K562 (cell line): Measurements from ENCODE around the gene PSD4. TPM values are rescaled to one million over a fixed set of nuclear protein-coding genes. Genes with fewer than 3 reads are reported as not detected.
A peak's percentile ranks its signal among the peaks of the same experiment; 100 is the strongest.

Experiments used
- ADNP ChIP-seq: fragments of 200-800 bp; sonication (Bioruptor generic); IDR thresholded peaks from 2 replicates; pipeline ENCODE4 v1.6.1; 2016; ENCODE audit warnings: missing genetic modification characterization, missing compliant biosample characterization
- CCNT2 ChIP-seq: IDR thresholded peaks from 2 replicates; pipeline ENCODE4 v1.6.1; 2011; ENCODE audit warnings: borderline replicate concordance, low read depth, mild to moderate bottlenecking, moderate library complexity, mixed read lengths, low read length; ENCODE audit not compliant: insufficient read length; ENCODE audit errors: extremely low read depth
- EGR1 ChIP-seq: fragments of 450-650 bp; conservative IDR thresholded peaks from 2 replicates; pipeline ENCODE4 v1.6.1; 2017; ENCODE audit warnings: mild to moderate bottlenecking
- GTF2F1 ChIP-seq: IDR thresholded peaks from 2 replicates; pipeline ENCODE4 v1.6.1; 2011; ENCODE audit warnings: low read depth, low read length, improper control_type of control experiment
- LCOR ChIP-seq: sonication (generic); formaldehyde crosslinking; IDR thresholded peaks from 2 replicates; pipeline ENCODE4 v1.8.0; 2022; ENCODE audit warnings: mild to moderate bottlenecking, missing genetic modification reagents
- MEF2A ChIP-seq: IDR thresholded peaks from 2 replicates; pipeline ENCODE4 v1.6.1; 2011; ENCODE audit warnings: low read depth, mild to moderate bottlenecking, low read length, moderate library complexity; ENCODE audit not compliant: control insufficient read depth
- NCOA2 ChIP-seq, 2 experiments: fragments of 450-650 bp; IDR thresholded peaks; 2 replicates each; pipeline ENCODE4 v1.6.1; 2018; ENCODE audit warnings: mild to moderate bottlenecking in 2 of 2, moderate library complexity in 1 of 2; ENCODE audit not compliant: partially characterized antibody in 2 of 2
- SAP30 ChIP-seq: fragments of 200-600 bp; sonication (generic); IDR thresholded peaks from 2 replicates; pipeline ENCODE4 v1.6.1; 2012; ENCODE audit warnings: borderline replicate concordance, low read depth, mild to moderate bottlenecking, moderate library complexity, low read length, control low read depth, inconsistent platforms; ENCODE audit not compliant: insufficient read depth, poor library complexity, severe bottlenecking
- SMARCA5 ChIP-seq: fragments of 450-650 bp; IDR thresholded peaks from 2 replicates; pipeline ENCODE4 v1.6.1; 2016
- SMARCE1 ChIP-seq: fragments of 450-650 bp; IDR thresholded peaks from 2 replicates; pipeline ENCODE4 v1.7.1; 2016; ENCODE audit warnings: mild to moderate bottlenecking
- STAT5B ChIP-seq: fragments of 250-450 bp; sonication (Bioruptor Pico); IDR thresholded peaks from 2 replicates; pipeline ENCODE4 v1.8.0; 2021; ENCODE audit warnings: mild to moderate bottlenecking, inconsistent platforms
- WHSC1 ChIP-seq: IDR thresholded peaks from one replicate; pipeline ENCODE4 v1.6.1; 2012; ENCODE audit warnings: low read length, control low read depth, inconsistent platforms
- ZNF384 ChIP-seq: IDR thresholded peaks from 2 replicates; pipeline ENCODE4 v1.6.1; 2012; ENCODE audit warnings: low read depth, low read length, improper control_type of control experiment
- polyA plus RNA-seq, 8 experiments: library from polyadenylated mRNA; depleted of rRNA in 4 of 8; stranded (reverse) in 5 of 8; unstranded in 3 of 8; fragments of >200 nt; fragmentation: Nextera tagmentation in 2 of 8; fragmentation: Illumina TruSeq in 1 of 8; extraction: Ambion mirVana in 2 of 8; extraction: Trizol in 1 of 8; gene quantifications; 2 replicates each; pipeline versions ENCODE4 v1.2.1 to v1.2.3, GENCODE V29; 2011 to 2014; ENCODE audit warnings: inconsistent platforms in 1 of 8, missing spikeins in 1 of 8
- total RNA-seq, 7 experiments: library from RNA; depleted of rRNA in 6 of 7; stranded (reverse); fragments of >200 nt in 6 of 7; fragmentation: Illumina TruSeq in 2 of 7; extraction: Trizol in 2 of 7; gene quantifications; 2 replicates each; pipeline versions ENCODE4 v1.2.1 to v1.2.3, GENCODE V29; 2011 to 2021; ENCODE audit warnings: low replicate concordance in 1 of 7
- TF ChIP-seq, protein P1 (sequence below): fragments of 450-650 bp; IDR thresholded peaks from 2 replicates; pipeline ENCODE4 v1.7.1; 2018; ENCODE audit warnings: mild to moderate bottlenecking, low read depth; ENCODE audit not compliant: partially characterized antibody
- TF ChIP-seq, protein P2 (sequence below): fragments of 450-650 bp; formaldehyde crosslinking; IDR thresholded peaks from 2 replicates; pipeline ENCODE4 v1.4.0; 2022; ENCODE audit warnings: missing genetic modification characterization
- TF ChIP-seq, protein P3 (sequence below), 2 experiments: fragments of 450-650 bp in 1 of 2; sonication (generic) in 1 of 2; formaldehyde crosslinking; conservative IDR thresholded peaks; 2 replicates each; pipeline versions ENCODE4 v1.4.0 to v1.8.1; 2020 to 2022; ENCODE audit warnings: mild to moderate bottlenecking in 1 of 2, missing genetic modification reagents in 1 of 2
- TF ChIP-seq, protein P4 (sequence below): sonication (generic); formaldehyde crosslinking; IDR thresholded peaks from 2 replicates; pipeline ENCODE4 v1.8.1; 2023; ENCODE audit warnings: mild to moderate bottlenecking, missing genetic modification reagents
- TF ChIP-seq, protein P5 (sequence below): fragments of 250-450 bp; sonication (Bioruptor Pico); IDR thresholded peaks from 2 replicates; pipeline ENCODE4 v1.5.0; 2021

The PSD4 gene
- total and polyA plus RNA-seq, 9 of the 15 experiments (the other 6 are each of a cell fraction or from before 2014, with no cell fraction given): 0.46 to 54.0 (median 20.8) TPM

DNA sequence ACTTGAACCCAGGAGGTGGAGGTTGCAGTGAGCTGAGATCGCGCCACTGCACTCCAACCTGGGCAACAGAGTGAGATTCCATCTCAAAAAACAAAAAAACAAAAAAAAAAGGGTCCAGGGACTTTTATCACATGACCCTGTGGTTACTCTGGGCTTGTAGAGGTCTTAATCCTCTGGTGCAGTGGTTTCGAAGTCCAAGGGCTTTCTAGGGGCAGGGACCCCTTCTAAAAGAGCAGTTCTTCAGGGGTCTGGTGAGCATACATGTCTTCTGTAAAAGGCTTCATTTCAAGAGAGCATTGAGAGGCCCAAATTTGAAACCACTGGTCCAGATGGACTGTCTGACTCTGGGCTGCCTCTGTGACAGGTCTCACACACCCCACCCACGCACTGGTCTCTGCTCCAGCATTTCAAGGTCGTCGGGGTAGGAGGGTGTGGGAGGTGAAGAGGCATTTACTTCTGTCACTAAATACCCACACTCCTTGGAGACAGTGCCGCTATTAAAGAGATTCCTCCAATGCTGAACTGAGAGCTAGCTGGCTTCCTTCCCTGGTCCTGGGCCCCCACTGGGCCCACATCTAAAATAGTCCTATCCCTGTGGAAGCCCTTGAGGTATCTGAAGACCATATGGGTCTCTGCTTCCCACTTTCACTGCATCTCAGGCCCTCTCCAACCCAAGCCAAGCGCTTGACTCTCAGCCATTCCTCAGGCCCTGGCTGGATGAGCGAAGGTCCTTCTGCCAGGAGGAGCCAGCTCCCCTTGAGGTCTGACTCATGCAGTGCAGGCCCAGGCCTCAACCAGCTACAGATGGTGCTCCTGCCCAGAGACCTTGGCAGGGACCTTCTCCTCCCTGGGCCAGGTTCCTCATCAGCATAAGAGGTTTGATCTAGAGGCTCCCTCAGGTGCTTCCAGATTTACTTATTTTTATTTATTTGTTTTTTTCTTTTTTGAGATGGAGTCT is 60.1 kb downstream of the PSD4 start (continued):
- TF ChIP-seq, protein P1, sequence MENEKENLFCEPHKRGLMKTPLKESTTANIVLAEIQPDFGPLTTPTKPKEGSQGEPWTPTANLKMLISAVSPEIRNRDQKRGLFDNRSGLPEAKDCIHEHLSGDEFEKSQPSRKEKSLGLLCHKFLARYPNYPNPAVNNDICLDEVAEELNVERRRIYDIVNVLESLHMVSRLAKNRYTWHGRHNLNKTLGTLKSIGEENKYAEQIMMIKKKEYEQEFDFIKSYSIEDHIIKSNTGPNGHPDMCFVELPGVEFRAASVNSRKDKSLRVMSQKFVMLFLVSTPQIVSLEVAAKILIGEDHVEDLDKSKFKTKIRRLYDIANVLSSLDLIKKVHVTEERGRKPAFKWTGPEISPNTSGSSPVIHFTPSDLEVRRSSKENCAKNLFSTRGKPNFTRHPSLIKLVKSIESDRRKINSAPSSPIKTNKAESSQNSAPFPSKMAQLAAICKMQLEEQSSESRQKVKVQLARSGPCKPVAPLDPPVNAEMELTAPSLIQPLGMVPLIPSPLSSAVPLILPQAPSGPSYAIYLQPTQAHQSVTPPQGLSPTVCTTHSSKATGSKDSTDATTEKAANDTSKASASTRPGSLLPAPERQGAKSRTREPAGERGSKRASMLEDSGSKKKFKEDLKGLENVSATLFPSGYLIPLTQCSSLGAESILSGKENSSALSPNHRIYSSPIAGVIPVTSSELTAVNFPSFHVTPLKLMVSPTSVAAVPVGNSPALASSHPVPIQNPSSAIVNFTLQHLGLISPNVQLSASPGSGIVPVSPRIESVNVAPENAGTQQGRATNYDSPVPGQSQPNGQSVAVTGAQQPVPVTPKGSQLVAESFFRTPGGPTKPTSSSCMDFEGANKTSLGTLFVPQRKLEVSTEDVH: no peak
- TF ChIP-seq, protein P2, sequence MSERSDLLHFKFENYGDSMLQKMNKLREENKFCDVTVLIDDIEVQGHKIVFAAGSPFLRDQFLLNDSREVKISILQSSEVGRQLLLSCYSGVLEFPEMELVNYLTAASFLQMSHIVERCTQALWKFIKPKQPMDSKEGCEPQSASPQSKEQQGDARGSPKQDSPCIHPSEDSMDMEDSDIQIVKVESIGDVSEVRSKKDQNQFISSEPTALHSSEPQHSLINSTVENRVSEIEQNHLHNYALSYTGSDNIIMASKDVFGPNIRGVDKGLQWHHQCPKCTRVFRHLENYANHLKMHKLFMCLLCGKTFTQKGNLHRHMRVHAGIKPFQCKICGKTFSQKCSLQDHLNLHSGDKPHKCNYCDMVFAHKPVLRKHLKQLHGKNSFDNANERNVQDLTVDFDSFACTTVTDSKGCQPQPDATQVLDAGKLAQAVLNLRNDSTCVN (CRISPR knock-in tag): 0 out of 2 replicates have a peak, but pooled peaks have one; percentile 28
- TF ChIP-seq GTF2F1 (no peak), SMARCE1 (no peak), LCOR (no peak), EGR1 (peak; percentile 95), SAP30 (no peak), NCOA2 (IDR thresholded peaks at IDR 0.05; ENCODE audit: partially characterized antibody in 2 of 2) (no peak), ADNP (tag) (no peak), ZNF384 (no peak), WHSC1 (no peak), STAT5B (CRISPR knock-in tag) (no peak), MEF2A (no peak), CCNT2 (no peak), SMARCA5 (no peak)
- TF ChIP-seq, protein P3, sequence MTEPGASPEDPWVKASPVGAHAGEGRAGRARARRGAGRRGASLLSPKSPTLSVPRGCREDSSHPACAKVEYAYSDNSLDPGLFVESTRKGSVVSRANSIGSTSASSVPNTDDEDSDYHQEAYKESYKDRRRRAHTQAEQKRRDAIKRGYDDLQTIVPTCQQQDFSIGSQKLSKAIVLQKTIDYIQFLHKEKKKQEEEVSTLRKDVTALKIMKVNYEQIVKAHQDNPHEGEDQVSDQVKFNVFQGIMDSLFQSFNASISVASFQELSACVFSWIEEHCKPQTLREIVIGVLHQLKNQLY (CRISPR knock-in tag; conservative IDR thresholded peaks at IDR 0.05): no peak
- TF ChIP-seq, protein P4, sequence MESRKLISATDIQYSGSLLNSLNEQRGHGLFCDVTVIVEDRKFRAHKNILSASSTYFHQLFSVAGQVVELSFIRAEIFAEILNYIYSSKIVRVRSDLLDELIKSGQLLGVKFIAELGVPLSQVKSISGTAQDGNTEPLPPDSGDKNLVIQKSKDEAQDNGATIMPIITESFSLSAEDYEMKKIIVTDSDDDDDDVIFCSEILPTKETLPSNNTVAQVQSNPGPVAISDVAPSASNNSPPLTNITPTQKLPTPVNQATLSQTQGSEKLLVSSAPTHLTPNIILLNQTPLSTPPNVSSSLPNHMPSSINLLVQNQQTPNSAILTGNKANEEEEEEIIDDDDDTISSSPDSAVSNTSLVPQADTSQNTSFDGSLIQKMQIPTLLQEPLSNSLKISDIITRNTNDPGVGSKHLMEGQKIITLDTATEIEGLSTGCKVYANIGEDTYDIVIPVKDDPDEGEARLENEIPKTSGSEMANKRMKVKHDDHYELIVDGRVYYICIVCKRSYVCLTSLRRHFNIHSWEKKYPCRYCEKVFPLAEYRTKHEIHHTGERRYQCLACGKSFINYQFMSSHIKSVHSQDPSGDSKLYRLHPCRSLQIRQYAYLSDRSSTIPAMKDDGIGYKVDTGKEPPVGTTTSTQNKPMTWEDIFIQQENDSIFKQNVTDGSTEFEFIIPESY (CRISPR knock-in tag): no peak
- TF ChIP-seq, protein P5, sequence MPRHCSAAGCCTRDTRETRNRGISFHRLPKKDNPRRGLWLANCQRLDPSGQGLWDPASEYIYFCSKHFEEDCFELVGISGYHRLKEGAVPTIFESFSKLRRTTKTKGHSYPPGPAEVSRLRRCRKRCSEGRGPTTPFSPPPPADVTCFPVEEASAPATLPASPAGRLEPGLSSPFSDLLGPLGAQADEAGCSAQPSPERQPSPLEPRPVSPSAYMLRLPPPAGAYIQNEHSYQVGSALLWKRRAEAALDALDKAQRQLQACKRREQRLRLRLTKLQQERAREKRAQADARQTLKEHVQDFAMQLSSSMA (CRISPR knock-in tag): no peak
